Measurements from ENCODE around the gene SNX20. TPM values are rescaled to one million over a fixed set of nuclear protein-coding genes. Genes with fewer than 3 reads are reported as not detected.

Gene SNX20
- total RNA-seq, 1 experiment from 2014 or later: not detected

- WGBS (ENCODE audit: extremely low coverage, insufficient read length, low lambda C conversion rate): no CpG with 5 or more reads among the region's 30 CpGs
- H3K79me2 ChIP-seq (ENCODE audit: insufficient read depth, low read length): no peaks in the 10 kb centered on the region
- no peak overlapping the region for H3K27ac Mint-ChIP-seq
- H3K14ac ChIP-seq (ENCODE audit: insufficient read depth, low read length): no peak overlapping the region
- H3K4me3 Mint-ChIP-seq: no peak overlapping the region
- TF ChIP-seq CTCF (conservative IDR thresholded peaks at IDR 0.05): no peak
- no peaks in the 10 kb centered on the region for H3K9me3 Mint-ChIP-seq
- no peak overlapping the region for H4K91ac ChIP-seq (ENCODE audit: insufficient read length, low read depth, low read length)
- no peaks in the 10 kb centered on the region for H3K23me2 ChIP-seq (ENCODE audit: insufficient read length, low read depth, low read length, poor library complexity, severe bottlenecking)
- peaks cover 0 to 5% of the 10 kb centered on the region in 2 experiments; a peak in 1 of 4 replicates for H3K4me1 Mint-ChIP-seq
- no peak overlapping the region for H3T11ph ChIP-seq (ENCODE audit: low read length)
- H4K8ac ChIP-seq (replicated peaks; ENCODE audit: insufficient read length, low read depth, low read length): no peak overlapping the region
- H3K9me3 ChIP-seq (ENCODE audit: control insufficient read depth, low read depth, low read length): no peaks in the 10 kb centered on the region
- no peaks in the 10 kb centered on the region for H3K36me3 Mint-ChIP-seq (ENCODE audit: insufficient read depth in 1 of 3, low read depth in 3 of 3)
- H3K4me2 ChIP-seq (ENCODE audit: insufficient read depth, insufficient read length, low read length): no peak overlapping the region
- no peak overlapping the region for H3K4ac ChIP-seq (ENCODE audit: low read depth, low read length)
- H4K5ac ChIP-seq (ENCODE audit: insufficient read length, low read depth, low read length): no peak overlapping the region
- no peak overlapping the region for H2AK5ac ChIP-seq (ENCODE audit: insufficient read length, low read length)
- H3K56ac ChIP-seq (ENCODE audit: insufficient read length, low read depth, low read length): no peak overlapping the region
- H2AFZ ChIP-seq (ENCODE audit: low read length): no peak overlapping the region
- no peak overlapping the region for H2BK15ac ChIP-seq (ENCODE audit: low read depth, low read length)
- H3K27me3 Mint-ChIP-seq (ENCODE audit: low read depth): peaks cover 2% of the 10 kb centered on the region
- H2BK5ac ChIP-seq (ENCODE audit: insufficient read length, low read length): no peak overlapping the region
- H3K23ac ChIP-seq (ENCODE audit: insufficient read length, low read depth, low read length): no peak overlapping the region
- no peak overlapping the region for H2BK20ac ChIP-seq (ENCODE audit: low read depth, low read length, poor library complexity, severe bottlenecking)
- no peaks in the 10 kb centered on the region for H3K27me3 ChIP-seq (ENCODE audit: insufficient read depth, low read length)
- no peak overlapping the region for H3K18ac ChIP-seq (ENCODE audit: insufficient read length, low read depth, low read length)
- no peaks in the 10 kb centered on the region for H3K79me1 ChIP-seq (ENCODE audit: insufficient read depth, low read depth, low read length, poor library complexity, severe bottlenecking)
- H2BK12ac ChIP-seq (ENCODE audit: insufficient read length, low read depth, low read length): no peak overlapping the region
- no peak overlapping the region for H3K9ac ChIP-seq (ENCODE audit: extremely low read depth, insufficient read length, low read length)
- no peak overlapping the region for H3K27ac ChIP-seq (ENCODE audit: insufficient read length, low read depth, low read length)
- no peak for DNase-seq
- no peaks in the 10 kb centered on the region for H4K20me1 ChIP-seq (ENCODE audit: control insufficient read depth, insufficient read depth, insufficient read length)
- H3K4me1 ChIP-seq (ENCODE audit: insufficient read depth, low read length): no peaks in the 10 kb centered on the region
- no peak overlapping the region for H2BK120ac ChIP-seq (ENCODE audit: low read depth, low read length, poor library complexity, severe bottlenecking)
These were observed 47.9 kb downstream of the SNX20 start for GRCh38 chr16:50632927-50633800.

Measured in H9 (cell line).